Spleen (tissue), 7 donors: ENCODE data around the gene FCRL5.

ENCODE experiments used
- CTCF ChIP-seq, 11 experiments: fragments of 200-600 bp in 7 of 11; fragments of 450-650 bp in 4 of 11; sonication (generic) in 4 of 11; IDR thresholded peaks in 8 of 11; conservative IDR thresholded peaks in 3 of 11; 1 replicate in 7 of 11; 2 replicates in 4 of 11; pipeline versions ENCODE4 v1.4.0 to v1.8.0; 2016 to 2021; ENCODE audit warnings: antibody characterized with exemption in 11 of 11, inconsistent platforms in 4 of 11, mild to moderate bottlenecking in 1 of 11
- POLR2A ChIP-seq, 3 donors: fragments of 450-650 bp; IDR thresholded peaks; one replicate each; pipeline ENCODE4 v1.5.1; 2017; ENCODE audit warnings: antibody characterized with exemption in 3 of 3, mild to moderate bottlenecking in 1 of 3
- POLR2AphosphoS5 ChIP-seq, 3 donors: sonication (generic); formaldehyde crosslinking; IDR thresholded peaks; one replicate each; pipeline ENCODE4 v1.5.1; 2017; ENCODE audit warnings: antibody characterized with exemption in 3 of 3
- donor health status: DM: no; HTN: no; CAD: no; lungs with moderate emphysema.
- donor health status: DM: no; HTN: no; CAD: no.
- donor health status: DM: no; HTN: no; CAD: no.

- TF ChIP-seq CTCF (IDR thresholded peaks at IDR 0.05 in 8 of 11, conservative IDR thresholded peaks at IDR 0.05 in 3 of 11) (no peak), POLR2AphosphoS5 (IDR thresholded peaks at IDR 0.05) (no peak), POLR2A (IDR thresholded peaks at IDR 0.05) (no peak)
These were observed 5.8 kb upstream of the FCRL5 start for GRCh38 chr1:157558119-157558518.
